ENCODE data around the gene AGBL4.

DNA sequence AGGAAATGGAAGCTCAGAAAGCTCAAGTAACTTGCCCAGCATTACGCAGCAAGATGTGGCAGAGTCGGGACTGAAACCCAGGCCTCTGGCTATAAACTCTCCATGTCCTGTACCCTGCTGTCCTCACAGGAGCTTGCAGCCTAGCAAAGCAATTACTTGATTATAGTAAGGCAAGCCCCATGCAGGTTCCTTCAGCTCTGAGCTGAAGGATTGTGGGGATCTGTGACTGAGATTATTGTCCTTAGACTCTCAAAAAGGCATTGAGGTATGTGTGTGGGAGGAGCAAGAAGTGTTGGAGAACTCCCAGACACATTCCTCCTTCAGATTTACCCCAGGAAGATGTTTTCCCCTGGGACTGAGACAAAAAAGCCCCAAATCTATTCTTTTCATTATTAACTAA is 1427.7 kb downstream of the AGBL4 start:
- no peak for TF ChIP-seq EZH2 (IDR thresholded peaks at IDR 0.05)
- no peak for TF ChIP-seq POLR2AphosphoS5 (IDR thresholded peaks at IDR 0.05; ENCODE audit: borderline replicate concordance, low read depth, low read length)

Data from SK-N-MC (cell line).